ENCODE data around the gene ITIH5. TPM values are rescaled to one million over a fixed set of nuclear protein-coding genes. Genes with fewer than 3 reads are reported as not detected.

Gene ITIH5
- total RNA-seq, 6 experiments from 2014 or later = not detected

- H3K4me1 Mint-ChIP-seq (ENCODE audit: low read depth) = no peaks in the 10 kb centered on the region
- H3K27ac Mint-ChIP-seq = no peak overlapping the region
- H3K9me3 Mint-ChIP-seq = peaks cover 42% of the 10 kb centered on the region
- no peaks in the 10 kb centered on the region; the same call in 1 of the 2 replicates for H3K27me3 Mint-ChIP-seq (ENCODE audit: insufficient read depth)
- no peak for DNase-seq
- no peak overlapping the region for H3K4me3 Mint-ChIP-seq
- TF ChIP-seq, protein P1, sequence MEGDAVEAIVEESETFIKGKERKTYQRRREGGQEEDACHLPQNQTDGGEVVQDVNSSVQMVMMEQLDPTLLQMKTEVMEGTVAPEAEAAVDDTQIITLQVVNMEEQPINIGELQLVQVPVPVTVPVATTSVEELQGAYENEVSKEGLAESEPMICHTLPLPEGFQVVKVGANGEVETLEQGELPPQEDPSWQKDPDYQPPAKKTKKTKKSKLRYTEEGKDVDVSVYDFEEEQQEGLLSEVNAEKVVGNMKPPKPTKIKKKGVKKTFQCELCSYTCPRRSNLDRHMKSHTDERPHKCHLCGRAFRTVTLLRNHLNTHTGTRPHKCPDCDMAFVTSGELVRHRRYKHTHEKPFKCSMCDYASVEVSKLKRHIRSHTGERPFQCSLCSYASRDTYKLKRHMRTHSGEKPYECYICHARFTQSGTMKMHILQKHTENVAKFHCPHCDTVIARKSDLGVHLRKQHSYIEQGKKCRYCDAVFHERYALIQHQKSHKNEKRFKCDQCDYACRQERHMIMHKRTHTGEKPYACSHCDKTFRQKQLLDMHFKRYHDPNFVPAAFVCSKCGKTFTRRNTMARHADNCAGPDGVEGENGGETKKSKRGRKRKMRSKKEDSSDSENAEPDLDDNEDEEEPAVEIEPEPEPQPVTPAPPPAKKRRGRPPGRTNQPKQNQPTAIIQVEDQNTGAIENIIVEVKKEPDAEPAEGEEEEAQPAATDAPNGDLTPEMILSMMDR (IDR thresholded peaks at IDR 0.05) = no peak
- H3K36me3 Mint-ChIP-seq (ENCODE audit: low read depth) = peaks cover 5% of the 10 kb centered on the region
Observed at GRCh38 chr10:7553531-7553930, 113.2 kb downstream of the ITIH5 start.

GRCh38 chr10:7551950-7552716, 114.6 kb downstream of the ITIH5 start:
- no peaks in the 10 kb centered on the region; the same call in 1 of the 2 replicates for H3K27me3 Mint-ChIP-seq (ENCODE audit: insufficient read depth)
- H3K4me1 Mint-ChIP-seq (ENCODE audit: low read depth) = no peaks in the 10 kb centered on the region
- no peak overlapping the region for H3K27ac Mint-ChIP-seq
- TF ChIP-seq, protein P1 (IDR thresholded peaks at IDR 0.05) = no peak
- H3K9me3 Mint-ChIP-seq = peaks cover 46% of the 10 kb centered on the region
- no peak for DNase-seq
- no peak overlapping the region for H3K4me3 Mint-ChIP-seq
- peaks cover 5% of the 10 kb centered on the region for H3K36me3 Mint-ChIP-seq (ENCODE audit: low read depth)

GRCh38 chr10:7551289-7551688, 115.5 kb downstream of the ITIH5 start:
- H3K27me3 Mint-ChIP-seq (ENCODE audit: insufficient read depth) = no peaks in the 10 kb centered on the region; the same call in 1 of the 2 replicates
- H3K9me3 Mint-ChIP-seq = peaks cover 47% of the 10 kb centered on the region
- H3K4me3 Mint-ChIP-seq = no peak overlapping the region
- TF ChIP-seq, protein P1 (IDR thresholded peaks at IDR 0.05) = no peak
- peaks cover 5% of the 10 kb centered on the region for H3K36me3 Mint-ChIP-seq (ENCODE audit: low read depth)
- H3K4me1 Mint-ChIP-seq (ENCODE audit: low read depth) = no peaks in the 10 kb centered on the region
- no peak overlapping the region for H3K27ac Mint-ChIP-seq
- no peak for DNase-seq

DNA sequence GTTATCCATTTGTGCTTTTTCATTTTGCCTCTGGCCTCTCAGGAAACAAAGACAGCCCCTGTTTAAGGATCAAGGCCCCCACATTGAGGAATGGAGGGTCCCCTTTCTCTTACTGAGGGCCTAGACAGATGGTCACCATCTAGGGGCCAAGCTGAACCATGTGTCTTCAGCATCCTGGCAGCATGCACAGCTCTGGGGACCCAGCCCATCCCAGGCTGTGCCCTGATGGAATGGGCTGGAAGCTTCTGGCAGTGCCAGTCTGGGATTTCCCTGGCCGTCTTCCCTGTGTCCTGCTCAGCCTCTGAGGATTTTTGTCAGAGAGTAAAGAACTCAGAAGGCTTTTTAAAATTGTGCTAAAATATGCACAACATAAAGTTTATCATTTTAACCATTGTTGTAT, 116.8 kb downstream of the ITIH5 start:
- peaks cover 3% of the 10 kb centered on the region for H3K36me3 Mint-ChIP-seq (ENCODE audit: low read depth)
- H3K4me3 Mint-ChIP-seq = no peak overlapping the region
- no peak overlapping the region for H3K27ac Mint-ChIP-seq

GRCh38 chr10:7547829-7548228, 118.9 kb downstream of the ITIH5 start:
- peaks cover 44% of the 10 kb centered on the region for H3K9me3 Mint-ChIP-seq
- no peak for DNase-seq
- no peaks in the 10 kb centered on the region for H3K4me1 Mint-ChIP-seq (ENCODE audit: low read depth)
- TF ChIP-seq, protein P1 (IDR thresholded peaks at IDR 0.05) = no peak
- no peaks in the 10 kb centered on the region for H3K36me3 Mint-ChIP-seq (ENCODE audit: low read depth)
- H3K27me3 Mint-ChIP-seq (ENCODE audit: insufficient read depth) = no peaks in the 10 kb centered on the region; the same call in 1 of the 2 replicates
- no peak overlapping the region for H3K4me3 Mint-ChIP-seq
- no peak overlapping the region for H3K27ac Mint-ChIP-seq

More for the DNA sequence above, 116.8 kb downstream of the ITIH5 start:
- Mint-ChIP-seq H3K4me1 (ENCODE audit: low read depth) (no peaks in the 10 kb centered on the region), H3K9me3 (peaks cover 50% of the 10 kb centered on the region), H3K27me3 (ENCODE audit: insufficient read depth) (no peaks in the 10 kb centered on the region; the same call in 1 of the 2 replicates)
- TF ChIP-seq, protein P1 (IDR thresholded peaks at IDR 0.05) = no peak
- no peak for DNase-seq
